Measurements from ENCODE around the gene RNASE7.
A peak's percentile ranks its signal among the peaks of the same experiment; 100 is the strongest.

Gene RNASE7

GRCh38 chr14:21043387-21043973 is 1.3 kb downstream of the RNASE7 start:
- DNase-seq (ENCODE audit: low read depth): no peak

- DNase-seq (ENCODE audit: low read depth): no peak
Measured at GRCh38 chr14:21043974-21044618, 1.9 kb downstream of the RNASE7 start.

GRCh38 chr14:21047378-21047781 is 5.2 kb downstream of the RNASE7 start:
- peak; percentile 47 for DNase-seq (ENCODE audit: low read depth)

GRCh38 chr14:21048638-21049037 is 6.5 kb downstream of the RNASE7 start:
- no peak for DNase-seq (ENCODE audit: low read depth)

GRCh38 chr14:21049271-21049673 is 7.1 kb downstream of the RNASE7 start:
- DNase-seq (ENCODE audit: low read depth): peak; percentile 20

- no peak for DNase-seq (ENCODE audit: low read depth)
Measured at GRCh38 chr14:21050597-21050996, 8.4 kb downstream of the RNASE7 start.

GRCh38 chr14:21053184-21054122 is 11.3 kb downstream of the RNASE7 start:
- DNase-seq (ENCODE audit: low read depth): no peak

GRCh38 chr14:21054123-21054767 is 12.1 kb downstream of the RNASE7 start:
- DNase-seq (ENCODE audit: low read depth): no peak

- DNase-seq (ENCODE audit: low read depth): no peak
Measured at GRCh38 chr14:21054768-21055145, 12.6 kb downstream of the RNASE7 start.

GRCh38 chr14:21055432-21056117 is 13.4 kb downstream of the RNASE7 start:
- DNase-seq (ENCODE audit: low read depth): no peak

GRCh38 chr14:21056520-21057163 is 14.5 kb downstream of the RNASE7 start:
- DNase-seq (ENCODE audit: low read depth): peak; percentile 51

- DNase-seq (ENCODE audit: low read depth): no peak
Measured at GRCh38 chr14:21057803-21058675, 15.9 kb downstream of the RNASE7 start, which contains the start of gene RNASE8. TSS of gene RNASE8 (plus strand) at chr14:21057822. CDS start at chr14:21057893, 71 bp downstream.

- DNase-seq (ENCODE audit: low read depth): no peak
Measured at GRCh38 chr14:21058903-21059302, 16.7 kb downstream of the RNASE7 start.

- no peak for DNase-seq (ENCODE audit: low read depth)
Measured at GRCh38 chr14:21059842-21060613, 17.9 kb downstream of the RNASE7 start.

GRCh38 chr14:21060614-21061346 is 18.6 kb downstream of the RNASE7 start:
- no peak for DNase-seq (ENCODE audit: low read depth)

- no peak for DNase-seq (ENCODE audit: low read depth)
Measured at GRCh38 chr14:21061347-21061668, 19.1 kb downstream of the RNASE7 start.

GRCh38 chr14:21063479-21063878 is 21.3 kb downstream of the RNASE7 start:
- DNase-seq (ENCODE audit: low read depth): peak; percentile 67

GRCh38 chr14:21066882-21067502 is 24.8 kb downstream of the RNASE7 start:
- no peak for DNase-seq (ENCODE audit: low read depth)

Data from fibroblast of gingiva (primary cell).